ENCODE measurements around the gene PNPLA6. TPM values are rescaled to one million over a fixed set of nuclear protein-coding genes. Genes with fewer than 3 reads are reported as not detected.

Gene PNPLA6
- total and polyA plus RNA-seq, 10 of the 15 experiments (the other 5 are each of a cell fraction or from before 2014, with no cell fraction given): 0.95 to 105 (median 40.0) TPM

- Histone ChIP-seq H3K79me2 (ENCODE audit: control insufficient read depth, insufficient read depth, low read length) (peaks cover 6% of the 10 kb centered on the region), H2AFZ (ENCODE audit: control insufficient read depth, low read depth, low read length) (no peak overlapping the region), H3K36me3 (ENCODE audit: control insufficient read depth in 2 of 2, insufficient read depth in 2 of 2, low read length in 1 of 2) (peaks cover 0 to 9% of the 10 kb centered on the region in 2 experiments; a peak in 3 of 4 replicates), H3K4me1 (ENCODE audit: control insufficient read depth, insufficient read depth, low read length) (peaks cover 6% of the 10 kb centered on the region), H3K4me2 (ENCODE audit: control insufficient read depth, insufficient read depth) (no peak overlapping the region), H3K4me3 (no peak overlapping the region), H3K9ac (ENCODE audit: control insufficient read depth, insufficient read depth, low read length) (no peak overlapping the region), H4K20me1 (ENCODE audit: control insufficient read depth, insufficient read depth) (no peaks in the 10 kb centered on the region), H3K27ac (ENCODE audit: control insufficient read depth, insufficient read depth) (no peak overlapping the region), H3K9me3 (replicated peaks; ENCODE audit: control insufficient read depth, insufficient read depth, low read length) (no peaks in the 10 kb centered on the region), H3K27me3 (replicated peaks in 1 of 2; ENCODE audit: control insufficient read depth in 2 of 2, insufficient read depth in 2 of 2, low read length in 1 of 2) (no peaks in the 10 kb centered on the region)
- ATAC-seq (no peak), FAIRE-seq (no peak), DNase-seq (ENCODE audit: low read depth, low spot score) (no peak)
- CTCF ChIA-PET: no interaction called here
- WGBS (ENCODE audit: insufficient coverage, insufficient replicate concordance, low lambda C conversion rate, missing lambda C conversion rate): 93% methylated on average over 25 of the region's 39 CpGs
- BruUV-seq (replicated peaks): no TSS peak
- SMC1A ChIA-PET (ENCODE audit: uncharacterized antibody, unreplicated experiment): no interaction called here
- RAD21 ChIA-PET (ENCODE audit: unreplicated experiment): no interaction called here
- in situ Hi-C loops (cut with MboI) (no loop called here), intact Hi-C loops (cut with micrococcal nuclease; ENCODE audit: unreplicated experiment) (no loop called here)
- TF ChIP-seq NR2F1 (conservative IDR thresholded peaks at IDR 0.05): no peak
- TF ChIP-seq RAD21 (IDR thresholded peaks at IDR 0.05; ENCODE audit: insufficient read depth, low read depth, low read length): no peak
- TF ChIP-seq PAX8 (IDR thresholded peaks at IDR 0.05): no peak
- TF ChIP-seq MEF2B (IDR thresholded peaks at IDR 0.05; ENCODE audit: partially characterized antibody, poor library complexity, severe bottlenecking): no peak
- TF ChIP-seq CREM (IDR thresholded peaks at IDR 0.05; ENCODE audit: low read depth): no peak
- no peak for TF ChIP-seq RFX5 (IDR thresholded peaks at IDR 0.05; ENCODE audit: low read depth, low read length)
- no peak for TF ChIP-seq HDAC2 (IDR thresholded peaks at IDR 0.05)
- TF ChIP-seq ATF3 (IDR thresholded peaks at IDR 0.05; ENCODE audit: borderline replicate concordance, extremely low read depth, low read depth, low read length): no peak
- no peak for TF ChIP-seq CHD1 (IDR thresholded peaks at IDR 0.05; ENCODE audit: low read depth, low read length)
- TF ChIP-seq PML (IDR thresholded peaks at IDR 0.05; ENCODE audit: low read length): no peak
- TF ChIP-seq POLR2AphosphoS2 (IDR thresholded peaks at IDR 0.05; ENCODE audit: low read depth, low read length): no peak
- no peak for TF ChIP-seq RELA (IDR thresholded peaks at IDR 0.05; ENCODE audit: borderline replicate concordance, partially characterized antibody)
- no peak for TF ChIP-seq GATAD2B (conservative IDR thresholded peaks at IDR 0.05; ENCODE audit: low read depth)
- POLR2A ChIA-PET: interaction anchor here (0.5 to 0.6 kb wide), 2 partner anchors 388 to 634 kb away, joined by 4 to 5 read pairs; no protein-coding TSS in a partner anchor
Measured at GRCh38 chr19:7540761-7541474, 5.4 kb downstream of the PNPLA6 start.

All from GM12878 (cell line).